ENCODE measurements around the gene PATJ. TPM values are rescaled to one million over a fixed set of nuclear protein-coding genes. Genes with fewer than 3 reads are reported as not detected.

The PATJ gene
- polyA plus RNA-seq, 1 of the 3 experiments (the other 2 are of a cell fraction), result 3.0 TPM

GRCh38 chr1:61993331-61993961 is 251.2 kb downstream of the PATJ start (continued):
- TF ChIP-seq ZBTB33 (IDR thresholded peaks at IDR 0.05; ENCODE audit: borderline replicate concordance, low read depth), result no peak
- TF ChIP-seq SIN3A (IDR thresholded peaks at IDR 0.05; ENCODE audit: borderline replicate concordance, low read depth, low read length), result no peak
- no peak for TF ChIP-seq FOXM1 (IDR thresholded peaks at IDR 0.05; ENCODE audit: low read depth)
- no peak for TF ChIP-seq RAD21 (IDR thresholded peaks at IDR 0.05; ENCODE audit: low read length)

GRCh38 chr1:61995641-61996040 is 253.4 kb downstream of the PATJ start:
- Histone ChIP-seq H3K36me3 (replicated peaks in 1 of 2; ENCODE audit: control insufficient read depth in 1 of 2, insufficient read depth in 2 of 2, low read length in 1 of 2) (no peaks in the 10 kb centered on the region), H3F3A (replicated peaks; ENCODE audit: insufficient read depth) (no peaks in the 10 kb centered on the region), H3K4me1 (ENCODE audit: control insufficient read depth in 1 of 2, insufficient read depth in 2 of 2, low read depth in 1 of 2, low read length in 1 of 2) (no peaks in the 10 kb centered on the region; a peak in 1 of 4 replicates), H3K79me2 (ENCODE audit: insufficient read depth) (no peaks in the 10 kb centered on the region), H3K9ac (no peak overlapping the region), H3K9me3 (no peaks in the 10 kb centered on the region), H2AFZ (ENCODE audit: low read depth) (no peak overlapping the region), H4K20me1 (ENCODE audit: insufficient read depth) (no peaks in the 10 kb centered on the region), H3K27ac (ENCODE audit: low read depth in 2 of 2, low read length in 1 of 2) (no peak overlapping the region), H3K9me2 (no peaks in the 10 kb centered on the region), H3K4me2 (no peak overlapping the region), H3K4me3 (ENCODE audit: low read depth in 2 of 2, low read length in 1 of 2) (no peak overlapping the region), H3K27me3 (ENCODE audit: insufficient read depth) (no peaks in the 10 kb centered on the region)
- ChIA-PET CTCF (interaction anchor here (1.0 to 1.3 kb wide), 3 partner anchors 16 to 38 kb away, joined by 3 to 4 read pairs (median 3); no protein-coding TSS in a partner anchor), POLR2A (no interaction called here)
- TF ChIP-seq FOXJ3 (CRISPR knock-in tag; IDR thresholded peaks at IDR 0.05) (no peak), ELF1 (IDR thresholded peaks at IDR 0.05) (no peak), MXI1 (IDR thresholded peaks at IDR 0.05; ENCODE audit: low read depth, low read length) (no peak), SIN3A (IDR thresholded peaks at IDR 0.05; ENCODE audit: borderline replicate concordance, low read depth, low read length) (no peak)
- no peak for DNase-seq
- 89% methylated on average over 1 of the region's 1 CpG for WGBS (ENCODE audit: low lambda C conversion rate)

GRCh38 chr1:61997123-61997522 is 254.8 kb downstream of the PATJ start:
- CTCF ChIA-PET, result interaction anchor here (1.0 kb wide), 1 partner anchor 14 kb away, joined by 4 read pairs; no protein-coding TSS in a partner anchor
- H3K36me3 ChIP-seq (replicated peaks in 1 of 2; ENCODE audit: control insufficient read depth in 1 of 2, insufficient read depth in 2 of 2, low read length in 1 of 2), result no peaks in the 10 kb centered on the region
- H3K27me3 ChIP-seq (ENCODE audit: insufficient read depth), result no peaks in the 10 kb centered on the region
- no peak overlapping the region for H3K4me2 ChIP-seq
- 90% methylated on average over 3 of the region's 3 CpGs for WGBS (ENCODE audit: low lambda C conversion rate)
- no peaks in the 10 kb centered on the region for H3F3A ChIP-seq (replicated peaks; ENCODE audit: insufficient read depth)
- H4K20me1 ChIP-seq (ENCODE audit: insufficient read depth), result no peaks in the 10 kb centered on the region
- H3K4me1 ChIP-seq (ENCODE audit: control insufficient read depth in 1 of 2, insufficient read depth in 2 of 2, low read depth in 1 of 2, low read length in 1 of 2), result no peaks in the 10 kb centered on the region; a peak in 1 of 4 replicates
- no peaks in the 10 kb centered on the region for H3K9me3 ChIP-seq
- no peak overlapping the region for H3K9ac ChIP-seq
- POLR2A ChIA-PET, result no interaction called here
- no peak overlapping the region for H2AFZ ChIP-seq (ENCODE audit: low read depth)
- no peaks in the 10 kb centered on the region for H3K79me2 ChIP-seq (ENCODE audit: insufficient read depth)
- DNase-seq, result no peak
- H3K4me3 ChIP-seq (ENCODE audit: low read depth in 2 of 2, low read length in 1 of 2), result no peak overlapping the region
- H3K27ac ChIP-seq (ENCODE audit: low read depth in 2 of 2, low read length in 1 of 2), result no peak overlapping the region
- TF ChIP-seq FOSL2 (IDR thresholded peaks at IDR 0.05; ENCODE audit: borderline replicate concordance, low read depth) (no peak), NRF1 (IDR thresholded peaks at IDR 0.05; ENCODE audit: low read depth, low read length) (no peak), FOXM1 (IDR thresholded peaks at IDR 0.05; ENCODE audit: low read depth) (no peak), FOXJ3 (CRISPR knock-in tag; IDR thresholded peaks at IDR 0.05) (no peak), IRF3 (IDR thresholded peaks at IDR 0.05; ENCODE audit: low read depth, low read length) (no peak), CTCF (IDR thresholded peaks at IDR 0.05) (no peak), EP300 (IDR thresholded peaks at IDR 0.05; ENCODE audit: borderline replicate concordance in 1 of 2, low read depth in 1 of 2, low read length in 1 of 2) (no peak), GATA2 (CRISPR knock-in tag; IDR thresholded peaks at IDR 0.05) (no peak)
- no peaks in the 10 kb centered on the region for H3K9me2 ChIP-seq

Measured in SK-N-SH (cell line).